Testis (tissue), 3 donors: Measurements from ENCODE around the gene RFX2. TPM values are rescaled to one million over a fixed set of nuclear protein-coding genes. Genes with fewer than 3 reads are reported as not detected.
A peak's percentile ranks its signal among the peaks of the same experiment; 100 is the strongest.

ENCODE experiments used
- DNase-seq: peaks from one replicate; pipeline ENCODE4 v3.0.0-alpha.2; 2019
- H3K27ac ChIP-seq, 2 donors: fragments of 200-600 bp; sonication (generic); one replicate each; pipeline ENCODE4 v1.5.1; 2019
- H3K27me3 ChIP-seq: fragments of 200-600 bp; sonication (generic); one replicate; pipeline ENCODE4 v1.5.1; 2019
- H3K36me3 ChIP-seq: fragments of 200-600 bp; sonication (generic); one replicate; pipeline ENCODE4 v1.5.1; 2017; ENCODE audit warnings: low read depth; ENCODE audit errors: missing control alignments
- H3K4me1 ChIP-seq: fragments of 200-600 bp; sonication (generic); one replicate; pipeline ENCODE4 v1.5.1; 2019
- H3K4me3 ChIP-seq, 2 donors: fragments of 200-600 bp; sonication (generic); one replicate each; pipeline ENCODE4 v1.5.1; 2017 to 2019
- H3K9me3 ChIP-seq: fragments of 200-600 bp; sonication (generic); one replicate; pipeline ENCODE4 v1.5.1; 2017
- POLR2A ChIP-seq: fragments of 450-650 bp; IDR thresholded peaks from one replicate; pipeline ENCODE4 v1.6.1; 2017; ENCODE audit warnings: antibody characterized with exemption, mild to moderate bottlenecking, moderate library complexity
- WGBS, 2 donors: methylation state at CpG; one replicate each; pipeline ENCODE4 v1.1.5; 2018; 5-methylcytosine and 5-hydroxymethylcytosine counted together
- intact Hi-C: fragments of 100-400 bp; cut with DNase I; formaldehyde crosslinking; loops from one replicate; pipeline ENCODE4 v1.15.1; 2023; ENCODE audit warnings: low total_unique reads
- polyA plus RNA-seq: library from polyadenylated mRNA; stranded (reverse); fragments of 350-450 nt; fragmentation: Illumina TruSeq; extraction: RNeasy Lipid Tissue Mini Kit (QIAGEN cat#74804); gene quantifications from one replicate; pipeline ENCODE4 v1.2.3, GENCODE V29; 2014; ENCODE audit warnings: low read depth, low replicate concordance; ENCODE audit not compliant: insufficient read depth
- total RNA-seq, 2 donors: library from RNA; depleted of rRNA; stranded (reverse); fragments of >200 nt; gene quantifications; one replicate each; pipeline ENCODE4 v1.2.3, GENCODE V29; 2016
- TF ChIP-seq, protein P1 (sequence below), 3 experiments: fragments of 450-650 bp in 2 of 3; fragments of 200-600 bp in 1 of 3; sonication (generic) in 1 of 3; IDR thresholded peaks; one replicate each; pipeline ENCODE4 v1.5.1; 2016 to 2019; ENCODE audit warnings: antibody characterized with exemption in 3 of 3, mild to moderate bottlenecking in 2 of 3, moderate library complexity in 1 of 3

The RFX2 gene
- total and polyA plus RNA-seq, 3 donors from 2014 or later: 92.9 to 197 (median 127) TPM

- intact Hi-C loops: no loop called here
- Histone ChIP-seq H3K27me3 (no peaks in the 10 kb centered on the region), H3K4me1 (peaks cover 17% of the 10 kb centered on the region), H3K9me3 (no peaks in the 10 kb centered on the region), H3K4me3 (no peak overlapping the region), H3K27ac (peak overlapping the region in 1 of 2 donors; percentile 21), H3K36me3 (no peaks in the 10 kb centered on the region)
- WGBS, 2 donors: 40 to 66% methylated on average over 17 to 29 of the region's 29 CpGs
- TF ChIP-seq, protein P1, sequence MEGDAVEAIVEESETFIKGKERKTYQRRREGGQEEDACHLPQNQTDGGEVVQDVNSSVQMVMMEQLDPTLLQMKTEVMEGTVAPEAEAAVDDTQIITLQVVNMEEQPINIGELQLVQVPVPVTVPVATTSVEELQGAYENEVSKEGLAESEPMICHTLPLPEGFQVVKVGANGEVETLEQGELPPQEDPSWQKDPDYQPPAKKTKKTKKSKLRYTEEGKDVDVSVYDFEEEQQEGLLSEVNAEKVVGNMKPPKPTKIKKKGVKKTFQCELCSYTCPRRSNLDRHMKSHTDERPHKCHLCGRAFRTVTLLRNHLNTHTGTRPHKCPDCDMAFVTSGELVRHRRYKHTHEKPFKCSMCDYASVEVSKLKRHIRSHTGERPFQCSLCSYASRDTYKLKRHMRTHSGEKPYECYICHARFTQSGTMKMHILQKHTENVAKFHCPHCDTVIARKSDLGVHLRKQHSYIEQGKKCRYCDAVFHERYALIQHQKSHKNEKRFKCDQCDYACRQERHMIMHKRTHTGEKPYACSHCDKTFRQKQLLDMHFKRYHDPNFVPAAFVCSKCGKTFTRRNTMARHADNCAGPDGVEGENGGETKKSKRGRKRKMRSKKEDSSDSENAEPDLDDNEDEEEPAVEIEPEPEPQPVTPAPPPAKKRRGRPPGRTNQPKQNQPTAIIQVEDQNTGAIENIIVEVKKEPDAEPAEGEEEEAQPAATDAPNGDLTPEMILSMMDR (IDR thresholded peaks at IDR 0.05): peak; percentile 77 to 92 (median 91)
- TF ChIP-seq POLR2A: no peak
- peak; percentile 94 for DNase-seq
Observed at GRCh38 chr19:6021878-6022569, 88.3 kb downstream of the RFX2 start.

GRCh38 chr19:6020972-6021805 is 89.1 kb downstream of the RFX2 start:
- DNase-seq: no peak
- no peaks in the 10 kb centered on the region for H3K27me3 ChIP-seq
- no peak overlapping the region for H3K27ac ChIP-seq
- H3K4me3 ChIP-seq: no peak overlapping the region
- TF ChIP-seq POLR2A: no peak
- TF ChIP-seq, protein P1 (IDR thresholded peaks at IDR 0.05): peak in 1 of 3 experiments; percentile 3
- intact Hi-C loops: no loop called here
- WGBS, 2 donors: 86 to 88% methylated on average over 22 of the region's 22 CpGs
- no peaks in the 10 kb centered on the region for H3K9me3 ChIP-seq
- H3K4me1 ChIP-seq: peaks cover 17% of the 10 kb centered on the region
- H3K36me3 ChIP-seq: no peaks in the 10 kb centered on the region

- Histone ChIP-seq H3K4me1 (peaks cover 17% of the 10 kb centered on the region), H3K27ac (no peak overlapping the region), H3K4me3 (no peak overlapping the region), H3K9me3 (no peaks in the 10 kb centered on the region), H3K36me3 (no peaks in the 10 kb centered on the region), H3K27me3 (no peaks in the 10 kb centered on the region)
- intact Hi-C loops: no loop called here
- TF ChIP-seq, protein P1 (IDR thresholded peaks at IDR 0.05): no peak
- no peak for TF ChIP-seq POLR2A
- 93 to 95% methylated on average over 19 to 20 of the region's 20 CpGs for WGBS, 2 donors
- DNase-seq: no peak
Observed at GRCh38 chr19:6020166-6020882, 90.0 kb downstream of the RFX2 start.

DNA sequence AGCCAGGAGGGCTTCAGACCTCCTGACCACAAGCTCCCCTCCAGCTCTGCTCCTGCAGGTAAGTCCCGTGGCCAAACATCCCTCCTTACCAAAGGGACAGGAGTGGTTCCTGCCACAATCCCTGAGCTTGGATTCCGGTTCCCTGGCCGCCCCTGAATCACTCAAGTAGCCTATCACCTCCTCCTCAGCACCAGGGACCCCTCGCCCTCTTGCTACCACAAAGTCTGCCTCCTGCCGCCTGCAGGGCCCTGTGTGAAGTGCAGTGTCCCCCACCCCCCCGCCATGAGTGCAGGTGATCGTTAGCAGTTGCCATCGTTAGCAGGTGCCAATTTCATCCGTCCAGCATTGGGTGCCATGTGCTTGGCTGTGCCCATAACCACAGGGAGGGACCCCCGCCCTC is 91.5 kb downstream of the RFX2 start:
- intact Hi-C loops: no loop called here
- H3K4me3 ChIP-seq: no peak overlapping the region
- 71 to 89% methylated on average over 5 to 10 of the region's 10 CpGs for WGBS, 2 donors
- H3K27me3 ChIP-seq: no peaks in the 10 kb centered on the region
- no peak for DNase-seq
- TF ChIP-seq, protein P1 (IDR thresholded peaks at IDR 0.05): no peak
- no peak for TF ChIP-seq POLR2A
- no peak overlapping the region for H3K27ac ChIP-seq
- H3K9me3 ChIP-seq: no peaks in the 10 kb centered on the region
- no peaks in the 10 kb centered on the region for H3K36me3 ChIP-seq
- H3K4me1 ChIP-seq: peaks cover 17% of the 10 kb centered on the region
